IMR-90 (cell line): ENCODE results near the gene DNM2. TPM values are rescaled to one million over a fixed set of nuclear protein-coding genes. Genes with fewer than 3 reads are reported as not detected.

Experiments used
- ATAC-seq: fragments of 200-7000 bp; cut with Tn5 transposase; 2 replicates; pipeline ENCODE4 v1.9.1; 2020; ENCODE audit warnings: low read depth, mild to moderate bottlenecking, moderate library complexity
- BruUV-seq: library from RNA; stranded (reverse); fragments of 400-500 nt; replicated peaks from 2 replicates; lab custom pipeline; 2021; lab: Mats Ljungman, UMichigan
- CTCF ChIA-PET: fragments of 300-600 bp; formaldehyde crosslinking; extraction: SDS; loops from one replicate; lab custom pipeline; 2021; ENCODE audit warnings: antibody characterized with exemption; lab: Yijun Ruan, JAX
- POLR2A ChIA-PET: fragments of 300-600 bp; sonication (Branson Sonifier 250); formaldehyde crosslinking; loops from one replicate; lab custom pipeline; 2022; ENCODE audit warnings: antibody characterized with exemption; ENCODE audit not compliant: unreplicated experiment; lab: Charles Lee
- DNase-seq: peaks from one replicate; pipeline ENCODE4 v3.0.0; 2013
- H2AFZ ChIP-seq: replicated peaks from 2 replicates; pipeline ENCODE3; 2013; ENCODE audit warnings: low read length, mild to moderate bottlenecking; ENCODE audit not compliant: poor library complexity
- H2AK5ac ChIP-seq: 2 replicates; pipeline ENCODE4 v1.6.1; 2013; ENCODE audit warnings: low read depth, low read length, inconsistent platforms
- H2AK9ac ChIP-seq: replicated peaks from 2 replicates; pipeline ENCODE3; 2013; ENCODE audit warnings: mild to moderate bottlenecking, low read depth, low read length, moderate library complexity; ENCODE audit not compliant: poor library complexity
- H2BK120ac ChIP-seq: 2 replicates; pipeline ENCODE4 v1.6.1; 2013; ENCODE audit warnings: low read depth, low read length, inconsistent platforms
- H2BK15ac ChIP-seq: 3 replicates; pipeline ENCODE4 v1.6.1; 2013; ENCODE audit warnings: low read depth, low read length, inconsistent platforms
- H2BK20ac ChIP-seq: 2 replicates; pipeline ENCODE4 v1.6.1; 2013; ENCODE audit warnings: low read depth, mild to moderate bottlenecking, inconsistent platforms, low read length, moderate library complexity
- H2BK5ac ChIP-seq: 2 replicates; pipeline ENCODE4 v1.6.1; 2013; ENCODE audit warnings: mild to moderate bottlenecking, low read depth, low read length, inconsistent platforms; ENCODE audit not compliant: poor library complexity, severe bottlenecking
- H3K14ac ChIP-seq: replicated peaks from 2 replicates; pipeline ENCODE4 v1.6.1; 2013; ENCODE audit warnings: low read depth, low read length, inconsistent platforms
- H3K18ac ChIP-seq: 2 replicates; pipeline ENCODE4 v1.6.1; 2013; ENCODE audit warnings: low read depth, low read length, control low read depth
- H3K23ac ChIP-seq: 2 replicates; pipeline ENCODE4 v1.6.1; 2013; ENCODE audit warnings: low read depth, low read length, inconsistent platforms
- H3K27ac ChIP-seq: 2 replicates; pipeline ENCODE4 v1.5.1; 2013; ENCODE audit warnings: mild to moderate bottlenecking, control low read depth, low read length; ENCODE audit not compliant: insufficient read depth
- H3K27me3 ChIP-seq: 2 replicates; pipeline ENCODE4 v1.6.1; 2013; ENCODE audit warnings: low read length; ENCODE audit not compliant: control insufficient read depth, insufficient read depth
- H3K36me3 ChIP-seq: 2 replicates; pipeline ENCODE4 v1.6.1; 2013; ENCODE audit warnings: low read length, mixed read lengths; ENCODE audit not compliant: control insufficient read depth, insufficient read depth
- H3K4ac ChIP-seq: 2 replicates; pipeline ENCODE4 v1.6.1; 2013; ENCODE audit warnings: low read depth, low read length, inconsistent platforms
- H3K4me1 ChIP-seq: 2 replicates; pipeline ENCODE4 v1.6.1; 2013; ENCODE audit warnings: low read length, mixed read lengths; ENCODE audit not compliant: control insufficient read depth, insufficient read depth
- H3K4me2 ChIP-seq: 2 replicates; pipeline ENCODE4 v1.6.1; 2013; ENCODE audit warnings: low read depth, mild to moderate bottlenecking, control low read depth, low read length, moderate library complexity
- H3K4me3 ChIP-seq: 2 replicates; pipeline ENCODE4 v1.5.1; 2013; ENCODE audit warnings: low read depth, mild to moderate bottlenecking, control low read depth, low read length, moderate library complexity; ENCODE audit not compliant: insufficient read depth
- H3K56ac ChIP-seq: 2 replicates; pipeline ENCODE4 v1.6.1; 2013; ENCODE audit warnings: low read length, inconsistent platforms; ENCODE audit not compliant: insufficient read depth; ENCODE audit errors: extremely low read depth
- H3K79me1 ChIP-seq, 2 experiments: 2 replicates each; pipeline ENCODE4 v1.6.1; 2013; ENCODE audit warnings: low read length in 2 of 2, inconsistent platforms in 1 of 2, low read depth in 1 of 2
- H3K9ac ChIP-seq: 2 replicates; pipeline ENCODE4 v1.6.1; 2013; ENCODE audit warnings: low read depth, low read length, control low read depth
- H3K9me1 ChIP-seq: 2 replicates; pipeline ENCODE4 v1.6.1; 2013; ENCODE audit warnings: low read length, inconsistent platforms; ENCODE audit not compliant: insufficient read depth
- H3K9me3 ChIP-seq: 2 replicates; pipeline ENCODE4 v1.6.1; 2013; ENCODE audit warnings: low read length; ENCODE audit not compliant: control insufficient read depth, insufficient read depth
- H4K20me1 ChIP-seq: 2 replicates; pipeline ENCODE4 v1.6.1; 2013; ENCODE audit warnings: low read length, inconsistent platforms; ENCODE audit not compliant: insufficient read depth
- H4K5ac ChIP-seq: 2 replicates; pipeline ENCODE4 v1.6.1; 2013; ENCODE audit warnings: mild to moderate bottlenecking, low read depth, low read length, control low read depth
- H4K8ac ChIP-seq, 2 experiments: 2 replicates each; pipeline ENCODE4 v1.6.1; 2013; ENCODE audit warnings: low read depth in 2 of 2, low read length in 2 of 2, control low read depth in 1 of 2, inconsistent platforms in 1 of 2
- H4K91ac ChIP-seq: 2 replicates; pipeline ENCODE4 v1.6.1; 2013; ENCODE audit warnings: low read depth, low read length, inconsistent platforms; ENCODE audit not compliant: insufficient read depth
- BHLHE40 ChIP-seq: fragments of 150-350 bp; IDR thresholded peaks from 2 replicates; pipeline ENCODE4 v1.6.1; 2016; ENCODE audit warnings: mild to moderate bottlenecking, low read depth, low read length
- CEBPB ChIP-seq: IDR thresholded peaks from 2 replicates; pipeline ENCODE4 v1.6.1; 2012; ENCODE audit warnings: low read depth, low read length, improper control_type of control experiment
- CHD1 ChIP-seq: IDR thresholded peaks from 2 replicates; pipeline ENCODE4 v1.6.1; 2012; ENCODE audit warnings: low read depth, low read length, improper control_type of control experiment
- CTCF ChIP-seq: conservative IDR thresholded peaks from 2 replicates; pipeline ENCODE4 v1.5.1; 2012; ENCODE audit warnings: mild to moderate bottlenecking, low read depth, low read length, improper control_type of control experiment
- FOS ChIP-seq: fragments of 150-350 bp; IDR thresholded peaks from 2 replicates; pipeline ENCODE4 v1.6.1; 2016; ENCODE audit warnings: low read depth, low read length
- MAFK ChIP-seq: IDR thresholded peaks from 2 replicates; pipeline ENCODE4 v1.6.1; 2012; ENCODE audit warnings: low read depth, low read length, improper control_type of control experiment
- MAZ ChIP-seq: IDR thresholded peaks from 2 replicates; pipeline ENCODE4 v1.6.1; 2012; ENCODE audit warnings: low read depth, mild to moderate bottlenecking, low read length, improper control_type of control experiment, moderate library complexity, borderline replicate concordance
- MXI1 ChIP-seq: IDR thresholded peaks from 2 replicates; pipeline ENCODE4 v1.6.1; 2012; ENCODE audit warnings: low read depth, mild to moderate bottlenecking, low read length, moderate library complexity, borderline replicate concordance
- NFE2L2 ChIP-seq: fragments of 150-350 bp; IDR thresholded peaks from 2 replicates; pipeline ENCODE4 v1.6.1; 2016; ENCODE audit warnings: low read depth, mild to moderate bottlenecking, low read length
- POLR2A ChIP-seq: IDR thresholded peaks from 2 replicates; pipeline ENCODE4 v1.6.1; 2012; ENCODE audit warnings: mild to moderate bottlenecking, low read depth, low read length
- RAD21 ChIP-seq: IDR thresholded peaks from 2 replicates; pipeline ENCODE4 v1.6.1; 2012; ENCODE audit warnings: low read length, improper control_type of control experiment
- RCOR1 ChIP-seq: IDR thresholded peaks from 2 replicates; pipeline ENCODE4 v1.6.1; 2012; ENCODE audit warnings: mild to moderate bottlenecking, low read length, improper control_type of control experiment; ENCODE audit not compliant: insufficient replicate concordance
- RFX5 ChIP-seq: IDR thresholded peaks from 2 replicates; pipeline ENCODE4 v1.8.0; 2012; ENCODE audit warnings: low read depth, mild to moderate bottlenecking, low read length, moderate library complexity
- SMC3 ChIP-seq: fragments of 150-350 bp; IDR thresholded peaks from 2 replicates; pipeline ENCODE4 v1.6.1; 2016; ENCODE audit warnings: low read depth, mild to moderate bottlenecking, antibody characterized with exemption, low read length, moderate library complexity
- WGBS, 2 experiments: methylation state at CpG; one replicate each; pipeline versions ENCODE4 v1.1.5 to v1.1.7; 2013; ENCODE audit warnings: missing lambda C conversion rate in 2 of 2; ENCODE audit not compliant: insufficient read length in 1 of 2; ENCODE audit errors: extremely low coverage in 2 of 2; 5-methylcytosine and 5-hydroxymethylcytosine counted together
- dilution Hi-C: fragments of 300-500 bp; cut with HindIII; formaldehyde crosslinking; loops from one replicate; pipeline ENCODE4 v1.14.3; 2018; ENCODE audit warnings: low sequenced_read_pairs; ENCODE audit not compliant: unreplicated experiment
- in situ Hi-C: fragments of 300-500 bp; cut with MboI; formaldehyde crosslinking; loops from 3 replicates; pipeline ENCODE4 v1.14.3; 2019; ENCODE audit warnings: low sequenced_read_pairs, inconsistent platforms, mixed read lengths
- intact Hi-C: fragments of 100-400 bp; cut with micrococcal nuclease; formaldehyde crosslinking; loops from 2 replicates; pipeline ENCODE4 v1.10.0; 2022
- polyA plus RNA-seq, 3 experiments: library from polyadenylated mRNA; depleted of rRNA; stranded (reverse); fragments of >200 nt; gene quantifications; 2 replicates each; pipeline ENCODE4 v1.2.3, GENCODE V29; 2012; ENCODE audit warnings: low replicate concordance in 1 of 3
- total RNA-seq: library from RNA; depleted of rRNA; stranded (reverse); fragments of >200 nt; gene quantifications from 2 replicates; pipeline ENCODE4 v1.2.3, GENCODE V29; 2012
- TF ChIP-seq, protein P1 (sequence below): fragments of 150-350 bp; IDR thresholded peaks from 2 replicates; pipeline ENCODE4 v1.6.1; 2017; ENCODE audit warnings: mild to moderate bottlenecking, antibody characterized with exemption, low read length, low read depth
- TF ChIP-seq, protein P2 (sequence below): fragments of 150-350 bp; IDR thresholded peaks from 2 replicates; pipeline ENCODE4 v1.6.1; 2016; ENCODE audit warnings: low read depth, mild to moderate bottlenecking, low read length, moderate library complexity, borderline replicate concordance

Gene DNM2
- total and polyA plus RNA-seq, 2 of the 4 experiments (the other 2 are of a cell fraction): 55.6 to 74.2 TPM

DNA sequence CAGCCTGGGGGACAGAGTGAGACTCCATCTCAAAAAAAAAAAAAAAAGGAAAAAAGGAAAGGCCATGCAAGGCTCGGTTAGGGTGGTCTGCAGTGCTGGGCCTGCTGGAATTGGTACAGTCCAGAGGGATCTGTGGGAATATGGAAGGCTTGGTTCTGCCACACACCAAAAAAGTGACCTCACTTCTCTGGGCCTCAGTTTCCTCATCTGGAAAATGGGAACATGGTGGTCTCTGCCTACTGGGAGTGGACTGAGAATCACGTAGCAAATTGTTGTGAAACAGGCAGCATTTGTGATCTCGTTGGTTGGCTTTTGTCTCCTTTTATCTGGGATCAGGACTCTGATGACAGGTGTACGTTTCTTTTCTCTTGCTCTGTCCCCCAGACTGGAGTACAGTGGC, 7.5 kb downstream of the DNM2 start:
- no peaks in the 10 kb centered on the region for H3K27me3 ChIP-seq
- H3K14ac ChIP-seq: no peak overlapping the region
- H3K9ac ChIP-seq: no peak overlapping the region
- no peak overlapping the region for H2AK9ac ChIP-seq
- H3K4me1 ChIP-seq: no peaks in the 10 kb centered on the region
- peaks cover 19% of the 10 kb centered on the region for H3K9me1 ChIP-seq
- H3K36me3 ChIP-seq: peaks cover 4% of the 10 kb centered on the region; the same call in 1 of the 2 replicates
- 98% methylated on average over 4 of the region's 4 CpGs; no CpG with 5 or more reads in 1 of the 2 experiments for WGBS, 2 experiments
- peak overlapping the region; percentile 11; the same call in 1 of the 2 replicates for H2AK5ac ChIP-seq
- no peak overlapping the region for H3K4ac ChIP-seq
- intact Hi-C loops: no loop called here
- peaks cover 95% of the 10 kb centered on the region for H4K20me1 ChIP-seq
- H3K9me3 ChIP-seq: no peaks in the 10 kb centered on the region
- H2BK5ac ChIP-seq: no peak overlapping the region
- H4K8ac ChIP-seq: no peak overlapping the region
- DNase-seq (no peak), ATAC-seq (no peak)
- ChIA-PET CTCF (no interaction called here), POLR2A (no interaction called here)
- no peak overlapping the region for H3K4me2 ChIP-seq
- H4K91ac ChIP-seq: no peak overlapping the region
- BruUV-seq: no TSS peak
- dilution Hi-C loops: no loop called here
- in situ Hi-C loops: no loop called here
- no peak overlapping the region for H3K56ac ChIP-seq
- no peak overlapping the region for H4K5ac ChIP-seq
- no peak for TF ChIP-seq POLR2A
- TF ChIP-seq MAZ: no peak
- TF ChIP-seq, protein P1, sequence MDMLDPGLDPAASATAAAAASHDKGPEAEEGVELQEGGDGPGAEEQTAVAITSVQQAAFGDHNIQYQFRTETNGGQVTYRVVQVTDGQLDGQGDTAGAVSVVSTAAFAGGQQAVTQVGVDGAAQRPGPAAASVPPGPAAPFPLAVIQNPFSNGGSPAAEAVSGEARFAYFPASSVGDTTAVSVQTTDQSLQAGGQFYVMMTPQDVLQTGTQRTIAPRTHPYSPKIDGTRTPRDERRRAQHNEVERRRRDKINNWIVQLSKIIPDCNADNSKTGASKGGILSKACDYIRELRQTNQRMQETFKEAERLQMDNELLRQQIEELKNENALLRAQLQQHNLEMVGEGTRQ: no peak
- TF ChIP-seq RCOR1: no peak
- no peak for TF ChIP-seq CTCF
- no peak for TF ChIP-seq NFE2L2
- no peak for TF ChIP-seq MAFK
- TF ChIP-seq, protein P2, sequence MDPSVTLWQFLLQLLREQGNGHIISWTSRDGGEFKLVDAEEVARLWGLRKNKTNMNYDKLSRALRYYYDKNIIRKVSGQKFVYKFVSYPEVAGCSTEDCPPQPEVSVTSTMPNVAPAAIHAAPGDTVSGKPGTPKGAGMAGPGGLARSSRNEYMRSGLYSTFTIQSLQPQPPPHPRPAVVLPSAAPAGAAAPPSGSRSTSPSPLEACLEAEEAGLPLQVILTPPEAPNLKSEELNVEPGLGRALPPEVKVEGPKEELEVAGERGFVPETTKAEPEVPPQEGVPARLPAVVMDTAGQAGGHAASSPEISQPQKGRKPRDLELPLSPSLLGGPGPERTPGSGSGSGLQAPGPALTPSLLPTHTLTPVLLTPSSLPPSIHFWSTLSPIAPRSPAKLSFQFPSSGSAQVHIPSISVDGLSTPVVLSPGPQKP: no peak
- TF ChIP-seq RFX5: no peak
- no peak for TF ChIP-seq RAD21
- TF ChIP-seq SMC3: no peak
- TF ChIP-seq CEBPB: no peak
- no peak for TF ChIP-seq MXI1
- TF ChIP-seq FOS: no peak
- no peak for TF ChIP-seq CHD1
- no peak for TF ChIP-seq BHLHE40
- no peak overlapping the region for H2BK15ac ChIP-seq
- no peak overlapping the region for H3K4me3 ChIP-seq
- no peak overlapping the region for H3K18ac ChIP-seq
- H2BK20ac ChIP-seq: no peak overlapping the region
- no peak overlapping the region for H2BK120ac ChIP-seq
- H3K79me1 ChIP-seq: peaks cover 20 to 84% of the 10 kb centered on the region in 2 experiments
- H3K23ac ChIP-seq: no peak overlapping the region
- H2AFZ ChIP-seq: no peak overlapping the region
- H3K27ac ChIP-seq: no peak overlapping the region
